ENCODE results near the gene AKR1B15. TPM values are rescaled to one million over a fixed set of nuclear protein-coding genes. Genes with fewer than 3 reads are reported as not detected.
"Not testable (repeated sequence)": the region's sequence is repeated elsewhere in the genome, so short reads cannot be mapped to it uniquely, and the experiment has no call there.

AKR1B15 gene
- total and polyA plus RNA-seq, 9 of the 15 experiments (the other 6 are each of a cell fraction or from before 2014, with no cell fraction given): not detected

DNA sequence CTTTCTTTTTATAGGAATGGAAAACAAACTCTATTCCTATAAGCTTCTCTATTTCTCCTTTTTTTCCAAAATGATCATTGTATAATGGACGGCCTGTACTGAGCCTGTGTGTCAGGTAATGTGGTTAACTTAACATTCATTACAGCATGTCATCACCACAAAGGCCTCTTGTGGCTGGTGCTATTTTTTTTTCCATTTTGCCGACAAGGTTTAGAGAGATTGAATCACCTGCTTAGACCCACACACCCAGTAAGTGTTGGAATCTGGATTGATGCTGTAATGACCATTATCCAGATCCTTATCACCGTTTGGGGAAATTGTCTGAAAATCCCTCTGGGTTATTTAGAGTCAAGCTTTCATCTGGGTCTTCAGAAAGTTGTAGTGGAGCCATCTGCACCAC lies 18.5 kb downstream of the AKR1B15 start (continued):
- TF ChIP-seq MEIS2 (IDR thresholded peaks at IDR 0.05; ENCODE audit: partially characterized antibody) (no peak), ELF1 (tag; IDR thresholded peaks at IDR 0.05) (no peak), U2AF2 (optimal IDR thresholded peaks at IDR 0.05; ENCODE audit: low read depth, low read length) (no peak), RCOR1 (IDR thresholded peaks at IDR 0.05; ENCODE audit: borderline replicate concordance in 1 of 2, low read depth in 2 of 2, low read length in 2 of 2) (no peak), XRCC5 (IDR thresholded peaks at IDR 0.05; ENCODE audit: low read depth, low read length) (no peak), SMAD2 (IDR thresholded peaks at IDR 0.05; ENCODE audit: low read depth, low read length) (no peak), LARP7 (IDR thresholded peaks at IDR 0.05) (no peak), KLF6 (CRISPR knock-in tag; IDR thresholded peaks at IDR 0.05; ENCODE audit: borderline replicate concordance) (no peak), ETS2 (tag; IDR thresholded peaks at IDR 0.05; ENCODE audit: borderline replicate concordance, poor library complexity, severe bottlenecking) (no peak), HEY1 (CRISPR knock-in tag; IDR thresholded peaks at IDR 0.05; ENCODE audit: borderline replicate concordance) (no peak)
- TF ChIP-seq, protein P1, sequence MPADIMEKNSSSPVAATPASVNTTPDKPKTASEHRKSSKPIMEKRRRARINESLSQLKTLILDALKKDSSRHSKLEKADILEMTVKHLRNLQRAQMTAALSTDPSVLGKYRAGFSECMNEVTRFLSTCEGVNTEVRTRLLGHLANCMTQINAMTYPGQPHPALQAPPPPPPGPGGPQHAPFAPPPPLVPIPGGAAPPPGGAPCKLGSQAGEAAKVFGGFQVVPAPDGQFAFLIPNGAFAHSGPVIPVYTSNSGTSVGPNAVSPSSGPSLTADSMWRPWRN (IDR thresholded peaks at IDR 0.05; ENCODE audit: low read depth): no peak

DNA sequence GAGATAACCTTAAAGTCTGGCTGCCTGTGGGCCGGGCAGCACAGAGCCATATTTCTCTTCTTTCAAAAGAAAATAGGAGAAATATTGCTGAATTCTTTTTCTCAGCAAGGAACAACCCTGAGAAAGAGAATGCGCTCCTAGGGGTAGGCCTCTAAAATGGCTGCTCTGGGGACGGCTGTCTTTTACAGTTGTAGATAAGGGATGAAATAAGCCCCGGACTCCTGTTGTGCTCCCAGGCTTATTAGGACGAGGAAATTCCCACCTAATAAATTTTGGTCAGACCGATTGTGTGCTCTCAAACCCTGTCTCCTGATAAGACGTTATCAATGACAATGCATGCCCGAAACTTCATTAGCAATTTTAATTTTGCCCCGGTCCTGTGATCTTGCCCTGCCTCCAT lies 21.1 kb downstream of the AKR1B15 start:
- H3K79me2 ChIP-seq (ENCODE audit: control insufficient read depth, insufficient read depth, low read length); BruUV-seq (replicated peaks); DNase-seq (ENCODE audit: extremely low read depth in 1 of 4, low spot score in 3 of 4); ATAC-seq; H3K27ac ChIP-seq (ENCODE audit: extremely low read depth, low read depth, low read length); FAIRE-seq; H3K9me1 ChIP-seq (ENCODE audit: control insufficient read depth, insufficient read depth, low read length); H3K4me2 ChIP-seq (ENCODE audit: insufficient read depth, low read length); H3K4me1 ChIP-seq (replicated peaks in 1 of 2; ENCODE audit: control insufficient read depth in 2 of 2, insufficient read depth in 2 of 2, low read length in 2 of 2); H4K20me1 ChIP-seq (replicated peaks; ENCODE audit: control insufficient read depth, insufficient read depth, low read length); in situ Hi-C loops (cut with MboI); H3K9me3 ChIP-seq (replicated peaks; ENCODE audit: control insufficient read depth, insufficient read depth, low read depth, low read length); H2AFZ ChIP-seq (ENCODE audit: low read depth, low read length); CTCF ChIA-PET (ENCODE audit: low intra/inter-chr PET ratio); intact Hi-C loops (cut with micrococcal nuclease); POLR2A ChIA-PET; H3K36me3 ChIP-seq (ENCODE audit: control insufficient read depth, insufficient read depth, low read length); H3K4me3 ChIP-seq; H3K9ac ChIP-seq (ENCODE audit: insufficient read depth in 1 of 2, low read depth in 2 of 2, low read length in 2 of 2): not testable (repeated sequence)
- H3K27me3 ChIP-seq (ENCODE audit: control insufficient read depth in 2 of 2, insufficient read depth in 2 of 2, low read length in 2 of 2): peaks cover 4 to 24% of the 10 kb centered on the region in 2 experiments; a peak in 4 of 5 replicates
- peak in 1 of 2 experiments; percentile 78; a peak in 2 of 3 replicates for TF ChIP-seq CBX3 (IDR thresholded peaks at IDR 0.05; ENCODE audit: borderline replicate concordance in 1 of 2, low read length in 2 of 2)
- TF ChIP-seq, protein P2, sequence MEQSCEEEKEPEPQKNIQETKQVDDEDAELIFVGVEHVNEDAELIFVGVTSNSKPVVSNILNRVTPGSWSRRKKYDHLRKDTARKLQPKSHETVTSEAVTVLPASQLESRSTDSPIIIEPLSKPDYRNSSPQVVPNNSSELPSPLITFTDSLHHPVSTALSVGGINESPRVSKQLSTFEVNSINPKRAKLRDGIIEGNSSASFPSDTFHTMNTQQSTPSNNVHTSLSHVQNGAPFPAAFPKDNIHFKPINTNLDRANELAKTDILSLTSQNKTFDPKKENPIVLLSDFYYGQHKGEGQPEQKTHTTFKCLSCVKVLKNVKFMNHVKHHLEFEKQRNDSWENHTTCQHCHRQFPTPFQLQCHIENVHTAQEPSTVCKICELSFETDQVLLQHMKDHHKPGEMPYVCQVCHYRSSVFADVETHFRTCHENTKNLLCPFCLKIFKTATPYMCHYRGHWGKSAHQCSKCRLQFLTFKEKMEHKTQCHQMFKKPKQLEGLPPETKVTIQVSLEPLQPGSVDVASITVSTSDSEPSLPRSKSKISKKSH (CRISPR knock-in tag; IDR thresholded peaks at IDR 0.05): peak; percentile 78; the same call in 1 of the 2 replicates
- TF ChIP-seq TRIM28 (IDR thresholded peaks at IDR 0.05): peak; percentile 60; the same call in 1 of the 2 replicates
- peak; percentile 56; the same call in 1 of the 2 replicates for TF ChIP-seq CBX5 (IDR thresholded peaks at IDR 0.05; ENCODE audit: borderline replicate concordance, low read depth)
- TF ChIP-seq, protein P3, sequence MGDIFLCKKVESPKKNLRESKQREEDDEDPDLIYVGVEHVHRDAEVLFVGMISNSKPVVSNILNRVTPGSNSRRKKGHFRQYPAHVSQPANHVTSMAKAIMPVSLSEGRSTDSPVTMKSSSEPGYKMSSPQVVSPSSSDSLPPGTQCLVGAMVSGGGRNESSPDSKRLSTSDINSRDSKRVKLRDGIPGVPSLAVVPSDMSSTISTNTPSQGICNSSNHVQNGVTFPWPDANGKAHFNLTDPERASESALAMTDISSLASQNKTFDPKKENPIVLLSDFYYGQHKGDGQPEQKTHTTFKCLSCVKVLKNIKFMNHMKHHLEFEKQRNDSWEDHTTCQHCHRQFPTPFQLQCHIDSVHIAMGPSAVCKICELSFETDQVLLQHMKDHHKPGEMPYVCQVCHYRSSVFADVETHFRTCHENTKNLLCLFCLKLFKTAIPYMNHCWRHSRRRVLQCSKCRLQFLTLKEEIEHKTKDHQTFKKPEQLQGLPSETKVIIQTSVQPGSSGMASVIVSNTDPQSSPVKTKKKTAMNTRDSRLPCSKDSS (IDR thresholded peaks at IDR 0.05; ENCODE audit: low read depth, partially characterized antibody): peak; percentile 50
- TF ChIP-seq EP300 (IDR thresholded peaks at IDR 0.05; ENCODE audit: low read length): peak; percentile 24; the same call in 1 of the 2 replicates
- WGBS (ENCODE audit: insufficient coverage, low coverage, missing lambda C conversion rate): 2% methylated on average over 9 of the region's 9 CpGs

Measured in K562 (cell line).